ENCODE measurements around the gene AP3B2.
"Not testable (repeated sequence)": the region's sequence is repeated elsewhere in the genome, so short reads cannot be mapped to it uniquely, and the experiment has no call there.

Gene AP3B2

DNA sequence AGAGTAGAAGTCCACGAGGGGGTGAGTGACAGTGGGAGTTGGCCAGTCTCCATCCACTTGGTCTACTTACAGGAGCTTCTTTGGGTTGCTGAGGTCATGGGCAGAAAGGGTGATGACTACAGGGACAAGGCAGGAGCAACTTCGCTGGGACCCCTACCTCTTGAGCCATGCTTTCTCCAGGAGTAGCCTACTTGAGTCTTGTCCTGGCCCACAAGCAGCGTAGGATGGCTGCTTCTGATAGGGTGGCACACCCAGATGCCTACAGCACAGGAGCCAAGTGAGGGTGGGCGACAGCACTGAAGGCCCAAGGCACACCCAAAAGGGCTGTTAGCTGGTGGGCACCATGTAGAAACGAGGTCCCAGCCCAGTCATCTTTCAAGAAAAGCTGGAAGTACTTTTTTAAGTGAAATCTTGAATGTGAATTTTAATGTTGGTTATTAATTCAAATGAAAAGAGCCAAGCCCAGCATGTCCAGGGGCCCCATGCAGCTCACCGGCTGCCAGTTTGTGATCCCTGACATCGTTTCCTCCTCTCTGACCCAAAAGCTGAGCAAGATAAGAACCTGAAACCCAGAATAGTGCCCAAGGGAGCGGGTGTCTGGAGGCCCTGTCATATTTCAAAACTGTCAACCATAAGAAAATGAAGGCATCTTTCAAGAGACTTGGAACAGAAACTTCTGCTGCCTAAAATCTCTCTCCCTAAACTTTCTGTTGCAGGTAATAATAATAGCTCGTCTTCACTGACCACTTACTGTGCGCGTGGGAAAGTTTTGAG lies 60.3 kb downstream of the AP3B2 start:
- DNase-seq: peak in 3 of 56 donors; percentile 8 to 18 (median 10)

DNA sequence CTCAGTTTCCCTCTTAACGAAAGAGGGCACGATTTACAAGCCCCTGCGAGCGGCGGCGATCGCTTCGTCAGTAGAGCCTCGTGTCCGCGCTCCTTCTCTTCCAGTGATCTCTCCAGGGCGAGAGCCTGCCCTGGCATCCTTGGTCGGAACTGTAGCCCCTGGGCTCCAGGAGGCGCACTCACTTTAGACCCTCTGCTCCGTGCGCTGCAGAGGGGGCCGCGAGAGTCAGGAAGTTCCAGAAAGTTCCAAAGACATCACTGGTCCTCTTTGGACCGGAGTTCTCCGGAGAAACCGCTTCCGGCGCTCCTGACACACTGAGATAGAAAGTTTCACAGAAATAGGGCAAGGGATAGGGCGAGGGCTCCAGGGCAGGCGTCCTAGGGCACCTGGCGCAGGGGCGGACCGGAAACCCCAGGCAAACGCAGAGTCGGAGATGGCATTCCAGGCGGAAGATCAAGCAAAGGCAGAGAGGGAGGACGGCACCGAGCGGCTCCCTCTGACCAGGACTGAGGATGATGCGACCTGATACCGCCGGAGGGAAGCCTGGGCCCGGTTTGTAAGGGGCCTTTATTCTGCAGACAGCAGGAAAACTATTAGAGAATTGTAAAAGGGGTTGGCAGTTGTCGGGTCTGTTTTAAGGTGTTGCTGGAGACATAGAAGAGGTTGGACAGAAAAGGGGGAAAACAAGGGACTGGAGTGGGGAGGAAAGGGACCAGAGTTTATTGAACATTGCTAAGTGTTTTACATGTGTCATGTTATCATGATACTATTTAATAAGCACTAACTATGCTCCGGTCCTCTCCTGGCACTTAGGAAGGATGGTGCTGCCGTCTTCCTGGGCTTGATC lies 61.2 kb downstream of the AP3B2 start:
- peak in 17 of 56 donors; percentile 8 to 64 (median 36) for DNase-seq

DNA sequence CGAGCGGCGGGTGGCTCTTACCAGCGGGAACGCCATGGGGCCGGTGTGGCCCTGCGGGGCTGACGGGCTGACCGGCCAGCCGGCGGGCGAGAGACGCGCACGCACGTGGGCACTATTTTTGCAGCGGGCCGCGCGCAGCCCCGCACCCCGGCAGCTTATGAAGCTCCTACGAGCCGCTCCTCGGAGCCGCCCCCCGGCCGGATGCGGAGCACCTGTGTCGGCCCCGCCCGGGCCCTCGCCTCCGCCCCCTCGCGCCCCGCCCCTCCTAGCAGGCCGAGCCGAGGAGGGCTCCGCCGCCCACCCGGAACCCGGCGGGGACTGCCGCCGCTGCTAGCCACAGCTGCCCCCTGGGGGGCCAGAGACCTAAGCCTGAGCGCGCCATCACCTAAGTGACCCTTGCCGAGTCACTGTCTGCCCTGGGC lies 61.8 kb downstream of the AP3B2 start:
- DNase-seq: peak in 2 of 56 donors; percentile 64 to 78

- peak in 47 of 56 donors; percentile 22 to 82 (median 68) for DNase-seq
Measured at GRCh38 chr15:82647045-82647834, 62.4 kb downstream of the AP3B2 start, which contains the start of gene CPEB1. Gene CPEB1 (minus strand): TSS chr15:82647363. CDS start chr15:82628459, 18,904 bp downstream.

DNA sequence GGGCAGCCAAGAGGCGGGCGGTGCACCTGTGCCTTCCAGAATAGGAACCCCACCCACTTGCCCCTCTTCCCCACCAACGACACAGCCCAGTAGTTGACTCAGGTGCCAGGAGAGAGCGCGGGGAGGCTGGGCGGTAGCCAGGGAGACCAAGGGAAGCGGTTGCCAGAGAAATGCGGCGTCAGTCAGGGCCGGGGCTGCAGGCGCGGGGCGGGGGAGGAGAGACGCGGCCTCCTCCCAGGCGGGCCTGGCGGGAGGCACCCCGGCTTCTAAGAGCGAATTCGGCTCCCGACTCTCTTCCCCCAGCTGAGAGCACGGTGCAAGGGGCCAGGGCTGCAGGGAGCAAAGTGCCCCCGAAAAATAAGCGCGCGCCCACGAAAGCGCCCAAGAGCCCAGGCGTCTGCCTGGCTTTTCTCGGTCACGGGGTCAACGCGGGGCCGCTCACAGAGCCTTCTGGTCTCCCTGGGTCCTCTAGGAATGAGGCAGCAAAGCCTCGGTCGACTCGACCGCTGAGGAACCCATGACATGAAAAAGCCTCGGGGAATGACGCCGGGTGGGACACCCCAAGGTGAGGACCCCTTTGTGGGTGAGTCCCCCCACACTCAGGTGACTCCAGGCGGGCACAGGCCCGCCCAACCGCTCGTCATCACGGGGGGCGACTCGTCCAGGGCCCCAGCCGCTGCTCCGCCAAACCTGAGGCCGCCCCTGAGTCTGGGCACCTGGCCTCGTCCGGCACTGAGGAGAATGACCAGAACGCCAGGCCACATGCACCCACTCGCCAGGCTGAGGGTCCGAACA lies 63.2 kb downstream of the AP3B2 start:
- DNase-seq: peak in 23 of 56 donors; percentile 14 to 56 (median 26)

- not testable (repeated sequence) for DNase-seq
Measured at GRCh38 chr15:82644967-82645852, 64.5 kb downstream of the AP3B2 start.

DNA sequence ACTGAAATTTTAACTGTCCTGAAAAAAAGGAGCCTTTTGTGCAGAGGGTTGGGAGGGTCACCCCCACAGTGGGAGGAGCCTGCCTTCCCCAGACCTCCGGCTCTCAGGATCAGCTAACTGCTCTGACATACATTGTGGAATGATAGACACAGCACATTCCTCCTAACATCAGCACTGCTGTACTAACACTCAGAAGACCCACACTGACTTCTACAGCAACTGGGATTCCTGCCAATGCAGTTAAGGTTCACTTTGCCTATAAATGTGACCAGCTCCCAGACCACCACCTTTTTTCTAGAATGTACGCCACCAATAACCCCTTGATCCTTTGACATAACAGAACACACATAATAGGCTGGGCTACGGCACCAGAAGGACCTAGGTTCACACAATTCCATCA lies 65.7 kb downstream of the AP3B2 start:
- DNase-seq: no peak

DNA sequence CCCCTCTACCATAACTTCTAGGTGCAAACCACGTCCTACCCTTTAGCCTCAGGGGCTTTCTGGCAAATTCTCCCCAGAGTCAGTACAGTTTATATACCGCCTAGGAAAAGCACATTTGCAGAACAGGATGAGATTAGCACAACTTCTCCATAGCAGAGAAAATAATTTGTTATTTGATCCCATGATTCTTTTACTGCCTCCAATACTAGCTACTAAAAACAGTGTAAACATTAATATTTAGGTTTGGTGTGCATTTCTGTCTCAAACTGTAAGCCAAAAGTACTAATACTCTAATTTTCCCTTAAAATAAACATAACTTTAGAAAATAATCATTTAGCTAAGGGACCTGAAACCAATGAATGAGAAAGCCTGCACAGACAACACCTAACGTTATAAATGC lies 67.0 kb downstream of the AP3B2 start:
- no peak for DNase-seq

DNA sequence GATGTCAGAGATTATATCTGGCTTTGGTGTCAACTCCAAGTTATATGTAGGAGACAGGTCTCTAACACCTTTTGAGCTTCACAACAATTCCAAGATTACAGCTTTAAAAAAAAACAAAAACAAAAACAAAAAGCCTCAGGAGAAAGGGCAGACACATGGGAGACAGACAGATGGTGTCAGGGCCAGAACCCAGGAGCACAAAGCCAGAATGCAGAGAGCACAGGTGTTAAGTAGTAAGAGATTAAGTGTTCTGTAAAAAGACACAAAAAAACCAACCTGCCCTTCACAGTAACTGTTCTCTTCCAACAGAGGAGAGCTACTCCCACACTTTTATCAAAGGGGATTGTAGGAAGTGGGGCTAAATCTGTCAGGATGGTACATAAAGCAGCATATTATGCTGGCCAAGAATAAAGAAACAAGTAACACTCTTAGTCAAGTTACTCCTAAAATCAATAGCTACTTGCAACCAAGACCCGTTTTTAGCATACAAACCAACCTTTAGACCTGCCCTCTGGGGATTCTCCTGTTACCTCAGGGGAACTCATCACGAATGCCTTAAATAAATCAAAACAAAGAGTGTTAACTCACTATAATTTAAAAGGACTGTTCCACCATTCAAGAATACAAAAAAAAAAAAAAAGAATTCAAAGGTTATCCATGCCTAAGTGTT lies 68.4 kb downstream of the AP3B2 start:
- DNase-seq: no peak

DNA sequence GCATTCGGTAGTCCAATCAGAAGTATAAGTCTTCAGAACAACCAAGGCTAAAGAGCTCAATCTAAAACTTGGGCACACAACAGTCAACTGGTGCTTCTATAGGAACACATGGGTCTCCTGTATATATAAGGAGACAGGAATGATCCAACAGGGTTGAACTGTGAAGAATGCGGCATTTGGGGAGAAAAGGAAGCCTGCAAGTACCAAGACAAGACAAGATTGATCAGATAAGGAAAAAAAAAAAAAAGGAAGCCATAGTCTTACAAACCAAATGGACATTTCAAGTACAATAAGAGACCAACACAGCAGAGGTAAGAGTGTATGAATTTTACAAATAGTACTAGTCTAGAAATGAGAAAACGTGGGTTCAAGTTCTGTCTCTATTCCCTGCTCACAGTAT lies 69.0 kb downstream of the AP3B2 start:
- DNase-seq: no peak

- DNase-seq: no peak
Measured at GRCh38 chr15:82635798-82636197, 73.9 kb downstream of the AP3B2 start.

DNA sequence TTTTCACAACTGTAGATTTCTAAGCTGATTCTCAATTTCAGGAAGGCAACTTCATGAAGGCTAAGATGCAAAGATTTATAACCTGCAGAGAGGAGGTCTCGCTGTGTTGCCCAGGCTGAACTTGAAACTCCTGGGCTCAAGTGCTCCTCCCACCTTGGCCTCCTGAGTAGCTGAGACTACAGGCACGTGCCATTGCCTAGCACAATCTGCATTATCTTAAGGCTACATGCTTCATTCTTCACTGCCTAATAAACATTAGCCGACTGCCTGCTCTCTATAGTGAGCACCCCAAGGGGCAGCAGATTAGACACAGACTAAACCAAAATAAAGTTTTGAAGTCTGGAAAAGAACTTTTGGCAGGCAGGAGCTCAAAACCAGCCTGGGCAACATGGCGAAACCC lies 79.6 kb downstream of the AP3B2 start:
- no peak for DNase-seq

DNA sequence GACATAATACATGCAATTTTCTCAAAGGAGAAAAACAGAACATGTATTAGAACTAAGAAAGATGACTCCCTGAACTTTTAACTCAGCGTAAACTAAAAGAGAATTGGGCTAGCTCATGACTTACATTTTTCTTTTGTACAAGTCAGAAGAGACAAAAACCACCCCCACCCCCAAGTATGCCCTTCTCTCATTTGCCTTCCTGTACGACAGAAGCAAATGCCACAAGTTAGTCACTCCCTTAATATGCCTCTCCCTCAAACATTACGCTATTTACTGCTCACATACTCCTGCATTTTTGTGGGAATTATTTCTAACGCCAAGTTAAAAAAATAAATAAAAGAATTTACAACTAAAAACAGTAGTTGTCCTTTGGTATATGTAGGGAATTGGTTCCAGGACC lies 84.5 kb downstream of the AP3B2 start:
- DNase-seq: no peak

- no peak for DNase-seq
Measured at GRCh38 chr15:82624438-82624837, 85.2 kb downstream of the AP3B2 start.

DNA sequence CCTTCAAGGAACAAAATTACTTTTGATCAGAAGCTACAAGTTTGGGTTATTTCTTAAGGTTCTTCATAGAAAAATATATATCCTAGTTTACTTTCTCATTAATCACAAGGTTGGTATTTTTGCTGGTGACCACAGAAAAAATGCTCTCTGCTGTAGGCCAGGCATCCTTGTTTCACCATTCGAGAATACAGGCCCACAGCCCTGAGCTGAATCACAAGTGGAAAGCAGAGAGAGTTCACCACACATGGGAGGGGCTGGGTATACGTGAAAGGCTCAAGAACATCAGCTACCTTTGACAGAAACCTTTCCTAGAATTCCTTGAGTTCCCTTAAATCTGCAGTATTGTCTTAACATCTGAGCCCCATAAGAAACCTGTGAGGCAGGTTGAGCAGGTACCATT lies 85.7 kb downstream of the AP3B2 start:
- no peak for DNase-seq

DNA sequence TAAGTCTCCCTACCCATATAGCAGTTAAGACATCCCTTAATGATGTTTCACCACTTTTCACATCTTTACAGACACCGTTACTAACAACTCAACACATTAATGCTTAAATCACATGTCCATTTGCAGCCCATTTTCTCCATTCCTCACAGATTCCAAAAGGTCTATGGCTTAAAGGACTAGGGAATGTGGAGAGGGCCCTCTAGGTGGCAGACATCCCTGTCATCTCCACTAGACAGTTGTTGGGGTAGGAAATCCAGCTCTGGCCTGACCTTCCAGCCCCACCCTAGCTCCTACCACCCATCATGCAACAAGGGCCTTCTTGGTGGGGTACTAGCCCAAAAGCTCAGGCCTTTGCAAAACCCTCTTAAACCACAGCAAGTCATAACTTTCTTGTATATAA lies 87.7 kb downstream of the AP3B2 start:
- DNase-seq: no peak

DNA sequence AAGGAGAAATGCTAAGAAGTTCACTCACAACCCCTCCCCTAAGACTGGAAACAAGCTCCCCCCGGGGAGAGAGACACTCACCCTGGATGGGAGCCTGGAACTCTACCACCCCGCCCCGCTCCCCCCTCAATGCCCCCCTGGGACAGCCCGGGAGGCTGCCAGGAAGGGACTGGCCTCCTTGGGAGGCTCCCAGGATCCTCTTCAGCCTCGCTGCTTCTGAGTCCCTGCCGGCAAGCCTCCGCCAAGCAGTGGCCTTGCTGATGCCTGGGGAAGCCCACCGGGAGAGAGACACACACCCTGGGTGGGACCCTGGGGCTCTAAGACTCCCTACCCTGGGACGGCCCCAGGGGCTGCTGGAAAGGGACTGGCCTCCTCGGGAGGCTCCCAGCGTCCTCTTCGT lies 95.9 kb downstream of the AP3B2 start:
- DNase-seq: peak in 2 of 56 donors; percentile 3 to 6

- DNase-seq: no peak
Measured at GRCh38 chr15:82611348-82611747, 98.3 kb downstream of the AP3B2 start.
